ENCODE results near the gene FMO1.

DNA sequence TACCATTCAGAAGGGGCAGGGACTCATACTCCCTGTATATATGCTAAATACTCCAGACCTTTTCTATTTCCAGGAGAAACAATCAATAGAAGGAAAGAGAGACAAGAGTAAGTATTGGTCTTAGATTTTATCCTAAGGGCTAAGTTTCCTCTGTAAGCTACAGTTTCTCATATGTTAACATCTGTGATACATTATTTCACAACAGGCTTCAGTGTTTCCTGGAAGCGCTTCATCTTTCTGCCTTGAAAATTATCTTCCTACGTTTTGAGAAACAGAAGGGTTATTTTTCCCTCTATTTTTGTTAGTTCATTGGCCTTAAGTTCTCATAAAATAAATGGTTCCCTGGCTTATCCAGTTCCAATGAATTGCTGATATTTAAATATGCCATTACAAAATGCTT, 15.6 kb downstream of the FMO1 start:
- TF ChIP-seq, protein P1, sequence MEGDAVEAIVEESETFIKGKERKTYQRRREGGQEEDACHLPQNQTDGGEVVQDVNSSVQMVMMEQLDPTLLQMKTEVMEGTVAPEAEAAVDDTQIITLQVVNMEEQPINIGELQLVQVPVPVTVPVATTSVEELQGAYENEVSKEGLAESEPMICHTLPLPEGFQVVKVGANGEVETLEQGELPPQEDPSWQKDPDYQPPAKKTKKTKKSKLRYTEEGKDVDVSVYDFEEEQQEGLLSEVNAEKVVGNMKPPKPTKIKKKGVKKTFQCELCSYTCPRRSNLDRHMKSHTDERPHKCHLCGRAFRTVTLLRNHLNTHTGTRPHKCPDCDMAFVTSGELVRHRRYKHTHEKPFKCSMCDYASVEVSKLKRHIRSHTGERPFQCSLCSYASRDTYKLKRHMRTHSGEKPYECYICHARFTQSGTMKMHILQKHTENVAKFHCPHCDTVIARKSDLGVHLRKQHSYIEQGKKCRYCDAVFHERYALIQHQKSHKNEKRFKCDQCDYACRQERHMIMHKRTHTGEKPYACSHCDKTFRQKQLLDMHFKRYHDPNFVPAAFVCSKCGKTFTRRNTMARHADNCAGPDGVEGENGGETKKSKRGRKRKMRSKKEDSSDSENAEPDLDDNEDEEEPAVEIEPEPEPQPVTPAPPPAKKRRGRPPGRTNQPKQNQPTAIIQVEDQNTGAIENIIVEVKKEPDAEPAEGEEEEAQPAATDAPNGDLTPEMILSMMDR (IDR thresholded peaks at IDR 0.05) = no peak
- no peak for TF ChIP-seq EP300 (IDR thresholded peaks at IDR 0.05)

All from stomach (tissue), 4 donors.